DND-41 (cell line): ENCODE measurements around the gene RNF13.

Experiments
- EZH2 ChIP-seq: IDR thresholded peaks from 3 replicates; pipeline ENCODE4 v1.6.1; 2012; ENCODE audit warnings: borderline replicate concordance, low read depth, mild to moderate bottlenecking, moderate library complexity, low read length, inconsistent platforms; ENCODE audit not compliant: severe bottlenecking
- TF ChIP-seq, protein P1 (sequence below): IDR thresholded peaks from 2 replicates; pipeline ENCODE4 v1.5.1; 2012; ENCODE audit warnings: borderline replicate concordance, low read length, moderate library complexity, mild to moderate bottlenecking; ENCODE audit not compliant: poor library complexity, severe bottlenecking; ENCODE audit errors: extremely low read depth

- TF ChIP-seq, protein P1, sequence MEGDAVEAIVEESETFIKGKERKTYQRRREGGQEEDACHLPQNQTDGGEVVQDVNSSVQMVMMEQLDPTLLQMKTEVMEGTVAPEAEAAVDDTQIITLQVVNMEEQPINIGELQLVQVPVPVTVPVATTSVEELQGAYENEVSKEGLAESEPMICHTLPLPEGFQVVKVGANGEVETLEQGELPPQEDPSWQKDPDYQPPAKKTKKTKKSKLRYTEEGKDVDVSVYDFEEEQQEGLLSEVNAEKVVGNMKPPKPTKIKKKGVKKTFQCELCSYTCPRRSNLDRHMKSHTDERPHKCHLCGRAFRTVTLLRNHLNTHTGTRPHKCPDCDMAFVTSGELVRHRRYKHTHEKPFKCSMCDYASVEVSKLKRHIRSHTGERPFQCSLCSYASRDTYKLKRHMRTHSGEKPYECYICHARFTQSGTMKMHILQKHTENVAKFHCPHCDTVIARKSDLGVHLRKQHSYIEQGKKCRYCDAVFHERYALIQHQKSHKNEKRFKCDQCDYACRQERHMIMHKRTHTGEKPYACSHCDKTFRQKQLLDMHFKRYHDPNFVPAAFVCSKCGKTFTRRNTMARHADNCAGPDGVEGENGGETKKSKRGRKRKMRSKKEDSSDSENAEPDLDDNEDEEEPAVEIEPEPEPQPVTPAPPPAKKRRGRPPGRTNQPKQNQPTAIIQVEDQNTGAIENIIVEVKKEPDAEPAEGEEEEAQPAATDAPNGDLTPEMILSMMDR: no peak
- no peak for TF ChIP-seq EZH2
Measured at GRCh38 chr3:149826636-149827035, 13.6 kb downstream of the RNF13 start.
